Common myeloid progenitor, CD34-positive (primary cell): ENCODE data around the gene NCEH1.
A peak's percentile ranks its signal among the peaks of the same experiment; 100 is the strongest.

Source experiments
- CTCF ChIA-PET: fragments of 350-600 bp; sonication (Branson Sonifier 250); formaldehyde crosslinking; loops from one replicate; lab custom pipeline; 2021; ENCODE audit warnings: antibody characterized with exemption; lab: Charles Lee
- POLR2A ChIA-PET: fragments of 350-600 bp; sonication (Branson Sonifier 250); formaldehyde crosslinking; loops from one replicate; lab custom pipeline; 2021; ENCODE audit warnings: antibody characterized with exemption; lab: Charles Lee
- DNase-seq, 3 donors: peaks; one replicate each; pipeline versions ENCODE4 v3.0.0 to v3.0.0-alpha.2; 2013
- H3K27ac ChIP-seq, 2 experiments: 1 replicate in 1 of 2; 2 replicates in 1 of 2; pipeline ENCODE4 v1.7.0; 2013; ENCODE audit warnings: inconsistent platforms in 2 of 2, low read length in 2 of 2, mild to moderate bottlenecking in 2 of 2, low read depth in 1 of 2, moderate library complexity in 1 of 2; ENCODE audit not compliant: severe bottlenecking in 2 of 2, insufficient read depth in 1 of 2, poor library complexity in 1 of 2
- H3K27me3 ChIP-seq, 5 experiments: replicated peaks in 2 of 5; 1 replicate in 3 of 5; 2 replicates in 2 of 5; pipeline versions ENCODE4 v1.6.1 to v1.7.0; 2013; ENCODE audit warnings: low read length in 4 of 5, mild to moderate bottlenecking in 2 of 5, moderate library complexity in 2 of 5, inconsistent platforms in 1 of 5; ENCODE audit not compliant: insufficient read depth in 5 of 5, control insufficient read depth in 4 of 5
- H3K36me3 ChIP-seq, 4 experiments: 1 replicate in 2 of 4; 2 replicates in 2 of 4; pipeline versions ENCODE4 v1.6.1 to v1.7.0; 2013; ENCODE audit warnings: low read length in 3 of 4, control low read depth in 1 of 4, mild to moderate bottlenecking in 1 of 4; ENCODE audit not compliant: control insufficient read depth in 4 of 4, insufficient read depth in 4 of 4
- H3K4me1 ChIP-seq, 4 experiments: 1 replicate in 3 of 4; 2 replicates in 1 of 4; pipeline versions ENCODE4 v1.6.1 to v1.7.1; 2013; ENCODE audit warnings: low read length in 3 of 4, mild to moderate bottlenecking in 3 of 4, control low read depth in 1 of 4, inconsistent platforms in 1 of 4, moderate library complexity in 1 of 4; ENCODE audit not compliant: control insufficient read depth in 4 of 4, insufficient read depth in 4 of 4; ENCODE audit errors: control extremely low read depth in 1 of 4
- H3K4me3 ChIP-seq, 7 experiments: 1 replicate in 4 of 7; 2 replicates in 3 of 7; pipeline versions ENCODE4 v1.5.1 to v1.7.0; 2013; ENCODE audit warnings: mild to moderate bottlenecking in 7 of 7, low read length in 6 of 7, moderate library complexity in 6 of 7, inconsistent platforms in 2 of 7, low read depth in 2 of 7, control low read depth in 1 of 7; ENCODE audit not compliant: insufficient read depth in 4 of 7, control insufficient read depth in 1 of 7; ENCODE audit errors: extremely low read depth in 1 of 7
- H3K9me3 ChIP-seq, 5 experiments: 1 replicate in 4 of 5; 2 replicates in 1 of 5; pipeline versions ENCODE4 v1.6.1 to v1.7.1; 2013; ENCODE audit warnings: low read length in 4 of 5, mild to moderate bottlenecking in 2 of 5, inconsistent platforms in 1 of 5, low read depth in 1 of 5, moderate library complexity in 1 of 5; ENCODE audit not compliant: control insufficient read depth in 4 of 5, insufficient read depth in 2 of 5; ENCODE audit errors: control extremely low read depth in 1 of 5
- WGBS: methylation state at CpG from one replicate; pipeline ENCODE4 v1.1.5; 2013; ENCODE audit not compliant: insufficient coverage; 5-methylcytosine and 5-hydroxymethylcytosine counted together

The NCEH1 gene

DNA sequence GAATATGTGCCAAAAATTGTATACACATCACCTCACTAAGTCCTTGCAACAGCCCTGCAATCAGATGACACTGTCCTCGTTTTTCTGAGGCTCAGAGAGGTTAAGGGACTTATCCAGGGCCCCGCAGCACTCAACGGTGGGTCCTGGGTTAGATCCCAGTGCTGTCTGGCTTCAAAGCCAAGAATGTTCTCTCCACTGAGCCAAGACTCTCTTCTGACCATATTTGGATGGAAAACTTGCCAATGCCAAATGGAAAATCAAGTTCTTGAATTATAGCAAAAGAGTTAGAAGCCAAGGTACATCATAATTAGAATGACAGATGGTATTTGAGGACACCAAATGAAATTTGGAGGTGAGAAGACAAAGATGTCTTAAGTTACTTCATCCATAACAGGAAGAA lies 75.9 kb downstream of the NCEH1 start:
- 96% methylated on average over 3 of the region's 3 CpGs for WGBS
- Histone ChIP-seq H3K4me3 (no peak overlapping the region), H3K4me1 (no peaks in the 10 kb centered on the region), H3K27me3 (no peaks in the 10 kb centered on the region), H3K36me3 (peaks cover 5 to 25% (median 14%) of the 10 kb centered on the region in 4 experiments), H3K9me3 (no peaks in the 10 kb centered on the region), H3K27ac (no peak overlapping the region)
- POLR2A ChIA-PET: no interaction called here
- DNase-seq: no peak
- CTCF ChIA-PET: interaction anchor here (0.9 to 1.9 kb wide), 3 partner anchors 11 to 174 kb away, joined by 3 to 4 read pairs (median 4); no protein-coding TSS in a partner anchor

DNA sequence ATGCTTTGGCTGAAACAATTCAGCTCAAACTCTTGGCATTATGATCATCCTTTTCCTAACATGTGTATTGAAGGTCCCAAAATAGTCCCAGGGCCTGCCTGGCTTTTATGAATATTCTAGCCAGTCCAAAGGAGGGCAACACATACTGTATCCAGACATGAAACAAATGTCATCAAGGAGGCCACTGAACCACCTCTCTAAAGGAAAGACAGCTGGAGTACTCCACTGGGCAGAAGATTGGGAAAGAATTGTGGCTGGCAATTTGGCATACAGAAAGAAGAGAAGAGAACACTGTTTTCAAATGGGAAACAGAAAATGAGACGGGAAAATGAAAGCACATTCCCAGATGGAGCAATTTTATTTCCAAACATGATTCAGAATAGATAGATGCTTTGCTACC lies 80.6 kb downstream of the NCEH1 start:
- H3K9me3 ChIP-seq: no peaks in the 10 kb centered on the region
- no peak overlapping the region for H3K27ac ChIP-seq
- no peaks in the 10 kb centered on the region for H3K4me1 ChIP-seq
- H3K27me3 ChIP-seq: no peaks in the 10 kb centered on the region
- WGBS: 100% methylated on average over 1 of the region's 1 CpG
- POLR2A ChIA-PET: no interaction called here
- H3K4me3 ChIP-seq: no peak overlapping the region
- CTCF ChIA-PET: no interaction called here
- peaks cover 5 to 21% (median 11%) of the 10 kb centered on the region in 4 experiments for H3K36me3 ChIP-seq
- DNase-seq: no peak

DNA sequence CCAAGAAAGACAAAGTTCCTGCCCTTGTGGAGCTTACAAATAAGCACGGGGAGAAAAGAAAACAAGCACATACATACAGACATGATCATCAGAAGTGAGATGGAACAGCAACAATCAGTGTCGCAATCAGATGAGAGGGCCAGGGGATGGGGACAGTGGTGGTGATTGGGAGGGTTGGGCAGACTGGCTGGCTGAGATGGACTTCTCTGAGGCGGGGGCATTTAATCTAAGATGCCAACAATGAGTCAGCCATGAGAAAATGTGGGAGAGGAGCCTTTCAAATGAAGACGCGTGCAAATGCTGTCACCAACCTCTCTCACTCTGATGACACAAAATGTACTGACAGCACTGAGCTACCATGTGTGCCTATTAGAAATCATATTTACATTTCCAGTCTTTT lies 81.4 kb downstream of the NCEH1 start:
- no peak for DNase-seq
- 100% methylated on average over 1 of the region's 5 CpGs for WGBS
- ChIA-PET POLR2A (no interaction called here), CTCF (no interaction called here)
- no peak overlapping the region for H3K4me3 ChIP-seq
- H3K4me1 ChIP-seq: no peaks in the 10 kb centered on the region
- no peaks in the 10 kb centered on the region for H3K9me3 ChIP-seq
- no peak overlapping the region for H3K27ac ChIP-seq
- peaks cover 2 to 14% (median 8%) of the 10 kb centered on the region in 4 experiments for H3K36me3 ChIP-seq
- H3K27me3 ChIP-seq: no peaks in the 10 kb centered on the region

DNA sequence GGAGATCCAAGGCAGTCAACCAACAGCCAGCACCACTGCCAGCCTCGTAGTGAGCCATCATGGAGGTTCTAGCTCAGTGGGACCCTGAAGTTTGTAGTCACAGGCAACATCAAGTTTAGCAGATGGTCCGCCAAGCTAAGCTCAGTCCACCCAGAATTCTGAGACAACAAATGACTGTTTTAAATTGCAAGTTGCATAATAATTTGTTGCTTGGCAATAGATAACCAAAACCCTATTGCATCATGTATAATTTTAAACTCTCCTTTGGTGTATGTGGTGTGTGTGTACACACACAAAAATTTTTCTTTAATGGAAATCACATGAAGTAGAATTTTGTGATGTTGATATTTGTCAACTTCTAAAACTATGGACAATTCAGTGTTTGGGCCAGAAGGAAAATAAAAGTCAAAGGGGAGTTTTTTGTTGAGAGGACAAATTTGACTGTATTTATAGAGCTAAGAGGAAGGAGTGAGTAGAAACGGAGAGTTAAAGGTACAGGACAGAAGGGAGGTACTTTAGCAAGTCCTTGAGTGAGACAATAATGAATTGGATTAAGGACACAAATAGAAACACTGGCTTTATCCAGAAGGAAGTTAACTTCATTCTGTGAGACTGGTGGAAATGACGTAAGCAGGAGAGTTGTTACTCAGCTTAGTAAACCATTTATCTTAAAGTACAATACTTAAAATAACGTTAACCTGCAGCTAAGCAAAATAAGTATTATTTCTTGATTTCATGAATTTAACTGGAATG lies 83.6 kb downstream of the NCEH1 start:
- peak in 2 of 3 donors; percentile 39 to 48 for DNase-seq
- Histone ChIP-seq H3K4me1 (peaks cover 0 to 6% (median 0%) of the 10 kb centered on the region in 4 experiments), H3K36me3 (no peaks in the 10 kb centered on the region), H3K27ac (no peak overlapping the region), H3K9me3 (no peaks in the 10 kb centered on the region), H3K27me3 (no peaks in the 10 kb centered on the region), H3K4me3 (no peak overlapping the region)
- ChIA-PET POLR2A (no interaction called here), CTCF (interaction anchor here (1.2 to 2.1 kb wide), 4 partner anchors 24 to 168 kb away, joined by 3 to 6 read pairs (median 4); partner anchors contain the start of gene NCEH1)
- WGBS: 85% methylated on average over 2 of the region's 5 CpGs

DNA sequence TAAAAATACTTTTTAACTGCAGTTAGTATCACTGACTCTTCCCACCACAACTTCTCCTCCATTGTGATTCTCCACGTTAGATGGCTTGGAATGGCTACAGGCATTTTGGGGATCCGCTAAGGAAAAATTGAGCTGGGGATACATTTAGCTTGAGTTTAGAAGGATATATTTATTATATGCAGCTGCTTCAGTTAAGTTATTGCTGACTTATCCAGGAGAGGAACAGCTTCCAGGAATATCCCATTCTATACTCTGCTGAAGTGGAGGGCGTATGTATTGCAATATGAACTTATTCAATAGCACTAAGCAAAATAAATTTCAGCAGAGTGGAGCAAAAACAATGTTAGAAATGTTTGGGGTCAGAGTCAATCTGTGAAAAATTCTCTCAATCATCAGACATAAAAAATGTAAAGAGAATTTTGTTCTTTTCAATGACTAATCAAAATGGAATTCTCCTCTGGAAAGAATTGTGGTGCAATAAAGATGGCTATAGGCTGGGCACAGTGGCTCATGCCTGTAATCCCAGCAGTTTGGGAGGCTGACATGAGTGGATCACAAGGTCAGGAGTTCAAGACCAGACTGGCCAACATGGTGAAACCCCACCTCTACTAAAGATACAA lies 84.7 kb downstream of the NCEH1 start:
- POLR2A ChIA-PET: no interaction called here
- Histone ChIP-seq H3K4me1 (peaks cover 0 to 7% (median 0%) of the 10 kb centered on the region in 4 experiments), H3K9me3 (no peaks in the 10 kb centered on the region), H3K4me3 (no peak overlapping the region), H3K36me3 (no peaks in the 10 kb centered on the region), H3K27me3 (no peaks in the 10 kb centered on the region), H3K27ac (no peak overlapping the region)
- WGBS: no CpG with 5 or more reads among the region's 3 CpGs
- CTCF ChIA-PET: interaction anchor here (1.2 to 4.6 kb wide), 8 partner anchors 7 to 167 kb away, joined by 3 to 23 read pairs (median 4); partner anchors contain the start of gene NCEH1
- no peak for DNase-seq

DNA sequence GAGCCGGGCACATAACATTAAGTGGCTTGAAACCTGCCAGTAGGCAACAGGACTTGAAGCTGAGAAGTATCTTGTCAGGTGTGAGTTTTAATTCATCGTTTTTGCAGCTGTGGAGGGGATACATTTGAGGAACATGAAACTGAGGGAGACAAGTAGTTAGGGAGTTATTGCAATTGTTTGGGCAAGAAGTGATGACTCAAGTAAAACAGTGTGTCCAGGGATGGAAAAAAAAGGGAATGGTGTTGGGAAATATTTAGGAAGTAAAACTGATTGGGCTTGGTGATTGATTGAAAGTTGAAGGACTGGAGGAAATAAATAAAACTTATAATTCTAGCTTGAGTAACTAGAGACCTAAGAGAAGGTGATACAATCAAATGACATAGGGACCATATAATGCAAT lies 85.5 kb downstream of the NCEH1 start:
- Histone ChIP-seq H3K4me3 (no peak overlapping the region), H3K4me1 (peaks cover 0 to 7% (median 0%) of the 10 kb centered on the region in 4 experiments), H3K27ac (no peak overlapping the region), H3K36me3 (no peaks in the 10 kb centered on the region), H3K27me3 (no peaks in the 10 kb centered on the region), H3K9me3 (no peaks in the 10 kb centered on the region)
- no peak for DNase-seq
- CTCF ChIA-PET: interaction anchor here (0.9 to 4.6 kb wide), 7 partner anchors 7 to 164 kb away, joined by 3 to 23 read pairs (median 4); no protein-coding TSS in a partner anchor
- POLR2A ChIA-PET: no interaction called here
- 89% methylated on average over 2 of the region's 2 CpGs for WGBS

DNA sequence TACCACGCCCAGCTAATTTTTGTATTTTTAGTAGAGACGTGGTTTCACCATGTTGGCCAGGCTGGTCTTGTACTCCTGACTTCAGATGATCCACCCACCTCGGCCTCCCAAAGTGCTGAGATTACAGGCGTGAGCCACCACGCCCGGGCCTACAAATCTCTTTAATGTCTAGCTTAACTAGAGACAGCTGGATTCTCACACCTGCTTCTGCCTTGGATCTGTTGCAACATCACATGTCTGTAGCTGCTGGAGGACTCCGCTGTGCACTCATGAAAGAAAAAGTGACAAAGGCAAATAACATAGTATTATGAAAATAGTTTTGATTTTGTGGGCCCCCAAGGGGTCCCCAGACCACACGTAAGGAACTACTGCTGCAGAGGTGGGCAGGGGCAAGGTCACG lies 85.9 kb downstream of the NCEH1 start:
- DNase-seq: no peak
- CTCF ChIA-PET: interaction anchor here (0.6 to 4.6 kb wide), 12 partner anchors 8 to 1551 kb away, joined by 3 to 23 read pairs (median 3); no protein-coding TSS in a partner anchor
- no peak overlapping the region for H3K27ac ChIP-seq
- H3K36me3 ChIP-seq: no peaks in the 10 kb centered on the region
- WGBS: 85% methylated on average over 5 of the region's 9 CpGs
- no peaks in the 10 kb centered on the region for H3K27me3 ChIP-seq
- POLR2A ChIA-PET: no interaction called here
- H3K9me3 ChIP-seq: no peaks in the 10 kb centered on the region
- H3K4me3 ChIP-seq: no peak overlapping the region
- peaks cover 0 to 7% (median 0%) of the 10 kb centered on the region in 4 experiments for H3K4me1 ChIP-seq
